ENCODE results near the gene F2RL2.

DNA sequence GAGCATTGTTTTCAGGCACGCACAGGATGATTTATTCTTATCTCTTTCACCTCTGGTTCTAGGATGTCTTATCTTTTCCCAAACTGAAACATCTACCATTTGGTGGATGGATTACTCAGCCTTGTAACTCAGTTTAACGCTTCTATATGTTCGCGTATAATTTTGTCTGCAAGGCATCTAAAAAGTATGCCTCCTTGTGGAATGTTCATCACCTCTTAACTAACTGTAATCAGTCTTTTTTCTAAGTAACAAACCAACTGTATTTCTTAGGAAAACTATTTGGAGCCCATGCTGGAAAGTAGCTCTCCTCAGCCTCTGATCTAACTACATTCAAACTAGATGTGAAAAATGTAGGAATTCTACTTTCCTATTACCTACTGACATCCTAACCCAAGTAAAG lies 11.5 kb upstream of the F2RL2 start:
- TF ChIP-seq, protein P1, sequence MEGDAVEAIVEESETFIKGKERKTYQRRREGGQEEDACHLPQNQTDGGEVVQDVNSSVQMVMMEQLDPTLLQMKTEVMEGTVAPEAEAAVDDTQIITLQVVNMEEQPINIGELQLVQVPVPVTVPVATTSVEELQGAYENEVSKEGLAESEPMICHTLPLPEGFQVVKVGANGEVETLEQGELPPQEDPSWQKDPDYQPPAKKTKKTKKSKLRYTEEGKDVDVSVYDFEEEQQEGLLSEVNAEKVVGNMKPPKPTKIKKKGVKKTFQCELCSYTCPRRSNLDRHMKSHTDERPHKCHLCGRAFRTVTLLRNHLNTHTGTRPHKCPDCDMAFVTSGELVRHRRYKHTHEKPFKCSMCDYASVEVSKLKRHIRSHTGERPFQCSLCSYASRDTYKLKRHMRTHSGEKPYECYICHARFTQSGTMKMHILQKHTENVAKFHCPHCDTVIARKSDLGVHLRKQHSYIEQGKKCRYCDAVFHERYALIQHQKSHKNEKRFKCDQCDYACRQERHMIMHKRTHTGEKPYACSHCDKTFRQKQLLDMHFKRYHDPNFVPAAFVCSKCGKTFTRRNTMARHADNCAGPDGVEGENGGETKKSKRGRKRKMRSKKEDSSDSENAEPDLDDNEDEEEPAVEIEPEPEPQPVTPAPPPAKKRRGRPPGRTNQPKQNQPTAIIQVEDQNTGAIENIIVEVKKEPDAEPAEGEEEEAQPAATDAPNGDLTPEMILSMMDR (conservative IDR thresholded peaks at IDR 0.05), result no peak
- no peak for TF ChIP-seq ZFX (IDR thresholded peaks at IDR 0.05)
